Erythroblast (primary cell): ENCODE results near the gene RMP24.

Source experiments
- GATA1 ChIP-seq: IDR thresholded peaks from 2 replicates; pipeline ENCODE4 v1.6.1; 2011; ENCODE audit warnings: low read depth, mild to moderate bottlenecking, control low read depth, low read length, moderate library complexity
- POLR2A ChIP-seq: IDR thresholded peaks from 2 replicates; pipeline ENCODE4 v1.6.1; 2011; ENCODE audit warnings: mild to moderate bottlenecking, low read length

DNA sequence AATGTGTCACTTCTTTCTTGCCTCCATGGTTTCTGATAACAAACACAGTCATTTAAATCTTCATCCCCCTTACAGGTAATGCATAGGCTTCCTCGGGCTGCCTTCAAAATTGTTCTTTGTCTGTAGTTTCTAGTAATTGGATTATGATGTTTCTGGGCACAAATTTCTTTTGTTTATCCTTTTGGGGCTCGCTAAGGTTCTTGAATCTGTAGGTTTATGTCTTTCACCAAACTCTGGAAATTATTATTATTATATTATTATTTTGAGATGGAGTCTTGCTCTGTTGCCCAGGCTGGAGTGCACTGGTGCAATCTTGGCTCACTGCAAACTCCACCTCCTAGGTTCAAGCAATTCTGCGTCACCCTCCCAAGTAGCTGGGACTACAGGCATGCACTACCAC, 16.3 kb upstream of the RMP24 start:
- TF ChIP-seq POLR2A (no peak), GATA1 (no peak)
